ENCODE measurements around the gene MED12L.
"Not testable (repeated sequence)": the region's sequence is repeated elsewhere in the genome, so short reads cannot be mapped to it uniquely, and the experiment has no call there.

The MED12L gene

GRCh38 chr3:151387842-151388241 lies 302.4 kb downstream of the MED12L start:
- no peak for DNase-seq

GRCh38 chr3:151391720-151392119 lies 306.3 kb downstream of the MED12L start:
- DNase-seq = no peak

DNA sequence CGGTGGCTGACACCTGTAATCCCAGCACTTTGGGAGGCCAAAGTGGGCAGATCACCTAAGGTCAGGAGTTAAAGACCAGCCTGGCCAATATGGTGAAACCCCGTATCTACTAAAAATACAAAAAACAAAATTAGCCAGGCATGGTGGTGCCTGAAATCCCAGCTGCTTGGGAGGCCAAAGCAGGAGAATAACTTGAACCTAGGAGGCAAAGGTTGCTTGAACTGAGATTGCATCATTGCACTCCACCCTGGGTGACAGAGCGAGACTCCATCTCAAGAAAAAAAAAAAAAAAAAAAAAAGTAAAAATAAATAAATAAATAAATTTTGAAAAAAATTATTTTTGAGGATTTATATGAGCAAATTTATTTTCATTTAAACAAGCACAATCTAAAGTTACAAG lies 306.7 kb downstream of the MED12L start:
- not testable (repeated sequence) for DNase-seq

GRCh38 chr3:151393146-151393830 lies 307.8 kb downstream of the MED12L start:
- no peak for DNase-seq

DNA sequence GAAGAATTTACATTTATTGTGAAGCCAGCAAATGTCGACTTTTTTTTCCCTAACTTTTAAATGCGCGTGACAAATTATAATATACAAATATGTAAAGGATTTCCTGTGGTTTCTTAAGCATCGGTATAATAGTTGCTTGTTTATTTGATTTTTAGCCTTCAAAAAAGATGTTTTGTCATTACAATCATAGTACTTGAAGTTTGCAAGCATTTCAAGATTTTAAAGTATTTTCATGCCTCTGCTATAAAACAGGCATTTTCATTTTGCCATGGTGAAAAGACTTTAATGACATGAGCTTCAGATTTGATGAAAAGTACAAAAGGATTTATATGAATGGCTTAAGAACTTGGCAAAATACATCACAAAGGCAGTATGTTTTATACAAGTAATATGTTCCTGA lies 308.5 kb downstream of the MED12L start:
- no peak for DNase-seq

DNA sequence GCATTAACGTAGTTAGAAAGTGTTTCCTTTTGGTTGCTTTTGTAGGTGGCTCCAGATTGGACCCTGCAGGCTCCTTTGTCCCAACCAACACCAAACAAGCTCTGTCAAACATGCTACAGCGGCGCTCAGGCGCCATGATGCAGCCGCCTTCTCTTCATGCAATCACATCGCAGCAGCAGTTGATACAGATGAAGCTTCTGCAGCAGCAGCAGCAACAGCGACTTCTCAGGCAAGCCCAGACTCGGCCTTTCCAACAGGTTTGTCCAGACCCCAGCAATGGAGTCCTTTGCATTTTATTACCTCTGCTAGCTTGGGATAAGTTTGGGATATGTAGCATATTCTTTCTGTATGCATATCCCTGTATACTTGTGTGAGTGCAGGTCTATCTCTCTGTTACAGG lies 309.1 kb downstream of the MED12L start:
- no peak for DNase-seq

DNA sequence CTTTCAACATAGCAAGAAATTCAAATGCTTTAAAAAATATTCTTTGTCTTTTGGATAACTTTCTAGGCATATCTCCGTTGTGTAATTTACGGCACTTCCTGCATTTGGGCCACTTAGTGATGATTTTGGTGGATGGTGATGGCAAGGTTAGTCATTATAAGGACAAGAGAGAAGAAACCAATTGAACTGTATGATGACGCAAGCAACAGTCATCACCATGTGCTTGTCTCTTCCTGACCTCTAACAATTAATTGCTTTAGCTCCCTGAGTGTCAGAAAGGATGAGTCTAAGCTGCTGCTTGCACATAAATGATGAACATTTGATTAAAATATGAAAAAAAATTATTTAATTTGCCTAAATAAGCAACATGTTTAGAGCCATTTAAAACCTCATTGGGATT lies 310.3 kb downstream of the MED12L start:
- no peak for DNase-seq

DNA sequence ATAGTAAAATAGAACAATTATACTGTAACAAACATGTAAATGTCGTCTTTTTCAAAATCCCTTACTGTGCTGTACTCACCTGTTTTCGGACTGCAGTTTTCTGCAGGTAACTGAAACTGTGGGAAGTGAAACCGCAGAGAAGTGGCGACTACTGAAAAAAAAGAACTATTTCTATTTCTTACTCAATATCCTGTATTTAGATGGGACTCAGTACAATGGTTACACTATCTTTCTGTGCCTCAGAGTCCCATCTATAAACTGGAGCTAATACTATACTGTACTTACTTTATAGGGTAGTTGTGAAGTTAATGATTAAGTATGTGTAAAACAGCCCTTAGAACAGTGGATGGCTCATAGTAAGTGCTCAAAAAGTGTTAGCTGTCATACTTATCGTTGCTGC lies 313.4 kb downstream of the MED12L start:
- no peak for DNase-seq

DNA sequence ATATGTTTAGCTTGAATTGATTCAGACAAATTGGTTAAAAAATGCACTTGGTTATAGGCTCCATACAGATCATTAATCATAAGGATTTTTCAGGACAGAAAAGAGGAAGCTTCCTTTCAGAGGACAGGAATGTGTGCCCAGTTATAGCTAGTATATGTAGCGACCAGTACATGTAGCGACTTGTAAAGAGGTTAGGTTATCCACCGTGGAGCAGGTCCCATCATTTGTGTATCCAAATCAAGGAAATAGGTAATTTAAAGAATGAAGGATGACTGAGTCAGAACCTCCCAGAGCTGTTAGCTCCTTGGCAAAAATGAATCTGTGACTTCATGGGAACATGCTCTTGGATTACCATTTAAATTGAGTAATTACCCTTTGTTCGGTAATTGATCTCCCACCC lies 314.9 kb downstream of the MED12L start:
- no peak for DNase-seq

DNA sequence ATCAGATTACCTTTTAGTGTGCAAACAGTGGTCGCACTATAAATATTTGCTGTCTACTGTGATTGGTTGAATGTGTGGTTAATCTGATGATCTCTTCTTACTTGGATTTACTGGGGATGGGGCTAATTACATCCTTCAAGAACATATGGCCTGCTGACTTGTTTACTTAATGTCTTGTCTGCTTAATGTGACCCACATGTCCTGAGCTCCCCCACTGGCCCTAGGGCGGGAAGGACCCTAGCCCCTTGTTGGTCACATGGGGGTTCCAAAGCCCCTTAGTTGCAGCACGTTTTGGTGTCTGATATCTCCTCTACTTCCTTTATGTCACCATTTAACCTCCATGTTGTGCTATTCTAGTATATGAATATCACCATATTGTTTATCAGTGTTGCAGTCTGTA lies 316.9 kb downstream of the MED12L start:
- no peak for DNase-seq

DNA sequence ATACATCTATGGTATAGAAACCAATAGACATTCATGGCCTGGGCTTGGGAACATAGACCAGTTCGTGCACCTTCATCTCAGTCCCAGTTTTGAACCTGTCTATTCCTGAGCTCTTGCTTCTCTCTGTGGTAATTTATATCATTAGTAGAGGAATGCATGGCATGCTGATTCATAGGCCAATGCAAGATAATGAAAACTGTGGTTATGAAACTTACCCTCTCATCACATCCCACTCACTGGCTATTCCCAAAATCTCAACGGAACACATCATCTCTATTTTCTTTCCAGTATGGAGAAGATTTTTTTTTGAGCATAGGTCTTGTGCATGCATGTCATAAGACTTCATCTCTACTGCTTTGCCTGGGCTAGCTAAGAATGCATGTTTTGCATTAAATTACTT lies 317.8 kb downstream of the MED12L start:
- DNase-seq = no peak

DNA sequence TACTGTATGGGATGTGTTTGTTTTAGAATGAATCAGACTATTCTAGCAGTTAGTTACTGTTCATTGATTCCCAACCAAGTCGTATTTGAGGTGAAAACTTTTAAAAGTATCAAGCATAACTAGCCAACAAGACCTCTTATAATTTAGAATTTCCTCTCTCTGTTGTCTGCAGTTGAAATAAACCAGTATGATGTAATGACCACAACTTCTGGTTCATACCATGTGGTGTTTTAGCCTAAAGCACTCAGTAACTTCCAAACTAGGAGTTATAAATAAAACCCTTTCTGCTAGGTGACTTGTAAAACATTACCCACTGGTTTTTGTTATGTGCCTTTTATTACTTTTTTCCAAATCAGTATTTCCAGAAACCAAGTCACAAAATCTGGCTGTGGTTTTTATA lies 318.9 kb downstream of the MED12L start:
- no peak for DNase-seq

DNA sequence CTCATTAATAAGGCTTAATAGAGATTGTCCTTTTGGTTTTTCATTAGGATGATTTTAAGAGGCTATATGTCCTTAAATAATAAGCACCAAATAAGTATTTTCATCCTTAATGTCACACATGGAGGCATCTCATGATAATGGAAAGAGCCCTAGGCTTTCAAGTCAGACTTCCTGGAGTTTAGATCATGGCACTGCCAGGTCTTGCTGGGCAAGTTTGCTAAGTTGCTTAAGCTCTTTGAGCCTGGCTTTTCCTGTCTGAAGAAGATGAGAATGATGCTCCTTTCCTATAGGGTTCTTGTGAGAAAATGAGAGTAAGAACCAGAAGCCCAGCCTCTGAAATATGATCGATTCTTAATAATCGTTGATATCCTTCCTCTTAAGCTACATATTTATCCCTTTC lies 322.5 kb downstream of the MED12L start:
- DNase-seq = no peak

- no peak for DNase-seq
Observed at GRCh38 chr3:151410891-151411559, 325.6 kb downstream of the MED12L start.

DNA sequence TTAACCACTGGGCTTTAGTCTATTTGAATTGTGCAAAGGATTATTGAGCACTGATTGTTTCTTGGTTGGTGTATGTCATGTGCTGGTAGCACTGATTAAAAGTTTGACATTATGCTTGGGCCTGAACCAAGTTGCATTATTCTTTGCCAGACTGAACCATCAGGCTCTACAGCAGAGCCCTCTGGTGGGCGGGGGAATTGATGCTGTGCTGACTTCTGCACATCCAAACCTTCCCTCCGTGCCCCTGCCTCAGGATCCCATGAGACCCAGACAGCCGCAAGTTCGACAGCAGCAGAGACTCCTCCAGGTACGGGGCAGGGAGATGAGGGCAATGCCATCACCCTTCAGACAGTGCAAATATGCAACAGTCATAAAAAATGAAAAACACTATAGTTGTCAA lies 327.5 kb downstream of the MED12L start:
- no peak for DNase-seq

GRCh38 chr3:151415289-151415688 lies 329.8 kb downstream of the MED12L start:
- no peak for DNase-seq

GRCh38 chr3:151419806-151420205 lies 334.3 kb downstream of the MED12L start:
- DNase-seq = no peak

DNA sequence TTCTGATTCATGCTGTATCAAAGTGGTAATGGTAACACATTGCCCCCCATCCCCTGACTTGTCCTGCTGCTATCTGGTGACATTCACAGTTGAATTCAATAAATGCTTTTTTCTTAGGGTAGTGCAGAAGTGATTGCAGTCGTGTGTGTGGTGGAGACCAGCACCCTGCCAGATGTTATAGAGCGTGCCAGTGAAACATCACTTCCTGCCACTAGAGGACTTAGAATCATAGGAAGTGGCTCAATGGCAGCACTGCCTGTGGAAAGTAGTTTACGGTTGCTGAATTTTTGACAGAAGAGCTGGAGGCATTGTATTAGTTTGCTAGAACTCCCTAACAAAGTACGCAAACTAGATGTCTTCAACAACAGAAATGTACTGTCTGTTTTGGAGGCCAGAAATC lies 336.5 kb downstream of the MED12L start:
- no peak for DNase-seq

GRCh38 chr3:151423091-151423490 lies 337.6 kb downstream of the MED12L start:
- DNase-seq = no peak

DNA sequence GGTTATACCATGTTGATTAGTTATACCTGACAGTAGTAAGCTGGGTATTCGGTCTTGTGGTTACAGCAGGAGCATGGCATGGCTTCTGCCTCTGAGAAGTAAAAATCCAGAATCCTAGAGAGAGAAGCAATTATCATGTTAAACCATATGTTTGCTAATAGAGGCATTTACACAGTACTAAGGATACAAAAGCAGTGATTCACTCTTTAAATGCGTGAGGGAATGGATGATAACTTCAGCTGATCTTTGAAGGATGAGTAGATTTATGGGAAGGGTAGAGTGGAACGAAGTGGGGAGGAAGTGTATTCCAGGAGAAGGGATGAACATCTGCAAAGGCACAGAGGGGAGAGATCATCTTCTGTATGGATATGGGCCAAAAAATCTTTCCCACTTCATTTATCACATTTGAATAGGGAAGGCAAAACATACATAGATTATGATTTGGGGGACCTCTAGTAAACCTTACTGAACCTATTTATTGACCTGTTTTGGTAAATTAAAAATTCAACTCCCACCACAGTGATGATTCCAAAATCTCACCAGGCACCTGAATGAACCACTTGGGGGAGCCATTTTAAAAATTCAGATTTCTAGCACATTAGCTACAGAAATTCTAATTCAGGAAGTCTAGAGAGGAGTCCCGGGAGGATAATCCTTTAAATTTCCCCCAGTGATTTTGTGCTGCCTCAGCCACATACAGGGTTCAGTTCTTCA lies 340.3 kb downstream of the MED12L start:
- DNase-seq = no peak

GRCh38 chr3:151426341-151426657 lies 340.8 kb downstream of the MED12L start:
- DNase-seq = no peak

DNA sequence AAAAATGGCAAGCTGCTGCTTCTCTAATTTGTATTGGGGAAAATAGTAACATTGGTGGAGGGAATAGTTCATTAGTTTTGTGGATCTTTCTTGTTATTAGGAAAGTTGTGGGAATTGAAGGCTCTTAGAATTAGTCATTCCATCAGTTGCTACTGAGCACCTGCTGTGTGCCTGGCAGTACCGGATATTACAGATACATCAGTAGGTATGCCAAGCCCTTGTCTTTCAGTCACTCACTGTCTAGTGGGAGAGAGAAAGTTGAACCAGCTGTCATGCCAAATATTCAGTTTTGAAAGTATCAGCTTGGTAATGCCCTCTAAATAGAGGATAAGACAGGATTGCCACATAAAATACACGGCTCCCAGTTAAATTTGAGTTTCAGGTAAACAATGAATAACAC lies 342.9 kb downstream of the MED12L start:
- DNase-seq = no peak

DNA sequence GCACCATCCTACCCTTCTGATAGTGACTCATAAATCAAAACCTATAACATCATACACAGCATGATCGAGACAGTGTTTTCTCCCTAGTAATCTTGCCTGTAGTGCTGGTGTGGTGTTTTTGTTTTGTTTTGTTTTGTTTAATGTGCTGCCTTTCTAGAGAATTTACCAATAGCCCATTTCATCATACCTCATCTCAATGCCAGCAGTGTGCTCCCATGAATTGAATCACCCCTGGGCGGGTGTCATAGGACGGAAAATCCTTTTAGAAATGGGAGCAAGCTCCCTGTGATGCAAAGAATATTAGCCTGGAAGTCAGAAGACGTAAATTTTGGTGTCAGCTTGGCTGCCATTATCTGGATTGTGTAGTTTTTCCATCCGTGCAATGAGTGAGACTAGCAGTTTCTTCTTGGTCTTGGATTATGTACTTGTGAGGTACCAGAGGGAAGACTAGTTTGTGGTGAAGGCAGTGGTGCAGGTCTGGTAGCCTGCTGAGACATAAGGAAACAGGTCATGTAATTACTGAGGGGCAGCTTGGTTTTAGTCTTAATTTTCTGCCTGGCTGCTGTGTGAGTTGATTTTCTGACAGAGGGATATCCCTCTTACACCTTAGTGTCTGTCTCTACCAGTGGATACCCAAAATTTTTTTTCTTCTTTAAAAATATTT lies 345.5 kb downstream of the MED12L start:
- no peak for DNase-seq

- no peak for DNase-seq
Observed at GRCh38 chr3:151431940-151432339, 346.5 kb downstream of the MED12L start.
